AG08395 (cell line): ENCODE data around the gene GPX4.

Experiments
- DNase-seq: peaks from one replicate; pipeline ENCODE4 v3.0.0; 2012; ENCODE audit warnings: mixed read lengths, low spot score

GPX4 gene

GRCh38 chr19:1102407-1103131 is 1.2 kb upstream of the GPX4 start:
- DNase-seq, result peak; percentile 82

- DNase-seq, result no peak
Measured at GRCh38 chr19:1103132-1103707, 574 bp upstream of the GPX4 start.

DNA sequence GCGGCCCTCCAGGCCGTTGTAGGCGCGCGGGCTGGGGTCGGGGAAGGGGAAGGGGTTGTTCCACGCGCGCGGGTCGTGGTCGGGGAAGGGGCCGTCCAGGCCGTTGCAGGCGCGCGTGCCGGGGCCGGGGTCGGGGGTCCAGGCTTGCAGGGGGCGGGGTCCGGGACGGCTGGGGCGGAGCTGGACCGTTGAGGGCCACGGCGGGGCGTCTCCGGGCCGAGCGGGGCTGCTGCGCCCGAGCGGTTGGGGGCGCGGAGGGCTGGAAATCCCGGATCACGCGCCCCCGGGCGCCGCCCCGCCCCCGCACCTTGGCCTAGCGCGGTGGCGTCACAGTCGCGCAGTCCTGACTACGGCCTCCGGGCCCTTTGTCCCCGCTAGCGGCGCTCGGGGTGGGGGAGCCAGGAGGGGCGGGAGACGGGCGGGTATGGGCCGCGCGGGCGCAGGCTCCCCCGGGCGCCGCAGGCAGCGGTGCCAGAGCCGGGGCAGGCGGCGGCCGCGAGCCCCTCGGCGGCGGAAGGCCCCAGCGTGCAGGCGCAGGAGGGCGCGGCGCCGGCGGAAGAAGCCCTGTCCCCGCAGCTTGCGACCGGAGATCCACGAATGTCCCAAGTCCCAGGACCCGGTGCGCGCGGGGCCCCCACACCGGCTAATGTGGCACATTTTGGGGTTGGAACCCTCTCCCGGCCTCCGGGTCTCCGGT is 665 bp downstream of the GPX4 start:
- DNase-seq, result peak; percentile 58

- no peak for DNase-seq
Measured at GRCh38 chr19:1105008-1105872, 1.4 kb downstream of the GPX4 start.

DNA sequence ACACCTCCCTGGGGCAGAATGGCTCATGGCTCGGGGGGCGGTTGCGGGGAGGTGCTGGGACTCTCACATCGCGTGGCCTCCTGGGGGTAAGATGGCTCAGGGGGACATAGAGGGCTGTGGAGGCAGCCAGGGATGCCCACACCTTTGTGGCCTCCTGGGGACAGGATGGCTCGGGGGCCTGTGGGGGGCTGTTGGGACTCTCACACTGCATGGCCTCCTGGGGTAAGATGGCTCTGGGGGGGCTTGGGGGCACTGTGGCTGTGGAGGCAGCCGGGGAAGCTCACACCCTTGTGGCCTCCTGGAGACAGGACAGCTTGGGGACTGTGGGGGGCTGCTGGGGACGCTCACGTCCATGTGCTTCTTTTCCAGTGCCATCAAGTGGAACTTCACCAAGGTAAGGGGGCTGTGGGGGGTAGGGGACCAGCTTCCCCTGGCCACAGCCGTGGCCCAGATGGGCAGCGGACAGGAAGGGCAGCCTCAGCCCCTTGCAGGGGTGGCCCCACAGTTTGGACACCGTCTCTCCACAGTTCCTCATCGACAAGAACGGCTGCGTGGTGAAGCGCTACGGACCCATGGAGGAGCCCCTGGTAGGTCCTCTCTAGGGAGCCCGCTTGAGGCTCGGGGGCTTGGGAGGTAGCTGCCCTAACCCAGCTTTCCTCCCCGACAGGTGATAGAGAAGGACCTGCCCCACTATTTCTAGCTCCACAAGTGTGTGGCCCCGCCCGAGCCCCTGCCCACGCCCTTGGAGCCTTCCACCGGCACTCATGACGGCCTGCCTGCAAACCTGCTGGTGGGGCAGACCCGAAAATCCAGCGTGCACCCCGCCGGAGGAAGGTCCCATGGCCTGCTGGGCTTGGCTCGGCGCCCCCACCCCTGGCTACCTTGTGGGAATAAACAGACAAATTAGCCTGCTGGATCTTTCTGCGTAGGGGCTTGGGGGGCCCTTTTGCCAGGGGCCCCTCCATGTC is 2.4 kb downstream of the GPX4 start:
- DNase-seq, result no peak

GRCh38 chr19:1106841-1107660 is 3.3 kb downstream of the GPX4 start:
- DNase-seq, result no peak

DNA sequence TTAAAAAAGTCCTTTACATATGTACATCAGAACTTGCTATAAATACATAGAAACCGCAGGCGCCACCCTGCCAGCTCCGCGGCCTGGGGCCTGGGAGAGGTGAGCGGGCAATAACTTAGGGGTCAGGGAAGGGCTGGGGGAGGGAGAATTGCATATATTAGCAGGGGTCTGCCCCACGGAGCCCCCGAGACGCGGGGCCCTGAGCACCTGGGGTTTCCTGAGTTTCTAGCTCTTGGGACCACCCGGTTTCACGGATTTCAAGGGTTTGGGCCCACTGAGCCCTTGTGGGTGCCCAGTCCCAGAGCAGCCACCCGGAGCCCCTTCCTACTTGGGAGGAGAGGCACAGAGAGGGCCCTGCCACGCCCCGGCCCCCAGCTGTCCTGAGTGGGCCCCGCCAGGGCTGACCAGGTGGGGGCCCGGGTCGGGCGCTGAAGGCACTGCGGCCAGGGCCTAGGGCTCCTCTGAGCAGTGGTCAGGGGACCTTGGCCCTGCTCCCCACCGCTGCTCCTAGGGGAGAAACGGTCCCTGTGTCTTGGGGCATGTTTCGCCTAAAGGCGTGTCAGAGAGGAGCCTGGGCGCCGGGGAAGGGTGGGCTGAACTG is 4.0 kb downstream of the GPX4 start:
- no peak for DNase-seq

- DNase-seq, result no peak
Measured at GRCh38 chr19:1108291-1109031, 4.7 kb downstream of the GPX4 start.

DNA sequence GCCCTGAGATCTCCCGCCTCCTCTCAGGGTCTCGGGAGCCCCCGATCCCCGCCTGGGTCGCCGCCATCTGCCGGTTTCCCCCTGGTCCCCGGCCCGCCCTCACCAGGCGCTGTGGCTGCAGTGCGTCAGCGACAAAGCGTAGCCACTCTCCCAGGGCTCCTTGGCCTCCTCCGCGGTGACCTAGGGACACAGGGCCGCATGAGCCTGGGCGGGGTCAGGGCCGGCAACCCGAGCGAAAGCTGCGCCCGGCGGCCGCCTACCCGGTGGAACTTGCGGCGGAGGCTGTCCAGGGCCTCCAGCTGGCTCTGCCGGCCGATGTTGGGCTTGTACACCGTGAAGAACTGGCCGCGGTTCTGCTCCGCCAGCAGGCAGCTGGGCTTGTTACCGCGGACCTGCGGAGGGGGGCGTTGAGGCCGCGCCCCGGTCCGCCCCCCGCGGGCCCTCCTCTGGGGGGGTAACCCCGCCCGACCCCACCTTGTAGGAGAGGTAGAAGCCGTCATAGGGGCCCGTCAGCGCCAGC is 5.3 kb downstream of the GPX4 start:
- DNase-seq, result no peak

DNA sequence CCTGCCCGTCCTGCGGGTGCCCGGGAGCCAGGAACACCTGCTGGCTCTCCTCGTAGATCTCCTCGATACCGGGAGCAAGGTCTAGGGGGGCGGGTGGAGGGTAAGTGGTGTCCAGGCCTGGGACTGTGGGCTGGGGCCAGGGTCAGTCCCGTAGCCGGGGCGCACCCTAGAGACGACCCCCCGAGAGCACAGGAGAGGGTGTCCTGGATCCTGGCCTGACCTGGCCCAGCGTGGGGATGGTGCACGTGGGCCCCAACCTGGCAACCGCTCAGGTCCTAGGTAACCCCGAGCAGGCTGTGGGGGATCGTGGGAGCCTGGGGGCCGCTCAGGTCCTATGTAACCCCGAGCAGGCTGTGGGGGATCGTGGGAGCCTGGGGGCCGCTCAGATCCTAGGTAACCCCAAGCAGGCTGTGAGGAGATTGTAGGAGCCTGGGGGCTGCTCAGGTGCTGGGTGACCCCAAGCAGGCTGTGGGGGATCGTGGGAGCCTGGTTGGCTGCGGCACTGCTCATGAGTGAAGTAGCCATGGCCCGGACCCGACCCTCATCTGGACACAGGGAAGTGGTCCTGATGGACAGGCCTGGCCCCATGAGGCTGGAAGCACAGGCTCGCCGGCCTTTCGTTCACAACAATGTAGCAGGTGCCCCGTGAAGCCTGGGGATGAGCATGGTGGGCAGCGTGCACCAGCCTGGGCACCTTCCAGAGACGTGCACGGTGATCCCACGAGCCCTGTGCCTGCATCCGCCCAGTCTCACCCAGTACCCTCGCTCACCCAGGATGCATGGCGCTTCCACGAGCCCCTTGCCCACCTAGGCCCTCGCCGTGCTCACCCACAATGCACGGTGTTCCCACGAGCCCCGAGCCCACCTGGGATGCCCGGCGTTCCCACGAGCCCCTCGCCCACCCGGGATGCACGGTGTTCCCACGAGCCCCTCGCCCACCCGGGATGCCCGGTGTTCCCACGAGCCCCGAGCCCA is 6.2 kb downstream of the GPX4 start:
- no peak for DNase-seq

DNA sequence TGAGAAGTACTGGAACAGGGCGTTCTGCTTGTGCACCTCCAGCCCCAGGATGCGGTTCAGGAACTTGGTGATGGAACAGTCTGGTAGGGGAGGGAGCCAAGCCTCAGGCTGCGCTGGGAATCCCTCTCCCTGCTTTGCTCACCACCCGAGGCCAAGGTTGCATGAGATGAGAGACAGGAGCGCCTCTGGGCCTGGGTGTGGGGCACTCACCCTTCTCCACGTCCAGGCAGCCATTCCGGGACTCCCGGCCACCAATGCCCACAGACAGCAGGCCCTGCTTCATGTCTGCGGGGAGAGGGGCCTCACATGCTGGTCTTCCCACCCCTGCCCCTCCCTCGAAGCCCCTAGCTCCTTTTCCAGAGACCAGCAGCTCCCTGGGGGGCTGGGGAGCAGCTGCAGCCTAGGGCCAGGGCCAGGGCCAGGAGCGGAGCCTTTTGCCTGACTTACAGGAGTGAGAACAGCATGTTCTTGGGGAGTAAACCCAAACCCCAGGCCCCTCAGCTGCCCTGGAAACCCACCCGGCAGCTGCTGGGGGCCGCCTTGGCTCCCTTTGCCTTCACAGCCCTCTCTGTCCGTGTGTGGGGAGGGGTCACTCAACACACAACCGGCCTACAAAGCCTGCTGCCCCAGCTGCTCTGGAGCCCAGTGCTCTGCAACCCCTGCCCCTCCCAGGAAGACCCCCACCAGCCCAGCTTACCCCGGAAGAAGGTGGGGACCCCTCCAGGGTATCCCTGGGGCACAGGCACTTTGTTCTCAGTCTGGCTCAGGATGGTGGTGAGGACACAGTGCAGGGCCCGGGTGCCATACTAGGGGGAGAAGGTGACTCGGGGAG is 7.2 kb downstream of the GPX4 start:
- DNase-seq, result no peak

- no peak for DNase-seq
Measured at GRCh38 chr19:1111641-1112267, 8.0 kb downstream of the GPX4 start.

GRCh38 chr19:1112268-1113029 is 8.7 kb downstream of the GPX4 start:
- DNase-seq, result peak; percentile 15

- peak; percentile 97 for DNase-seq
Measured at GRCh38 chr19:1113030-1113985, 9.5 kb downstream of the GPX4 start.
